NCI-H2227 (cell line): ENCODE results near the gene VIPR1.

ENCODE experiments used
- DNase-seq: peaks from one replicate; lab custom pipeline; 2025; ENCODE audit not compliant: unreplicated experiment; lab: John Stamatoyannopoulos, UW

VIPR1 gene

GRCh38 chr3:42509111-42509510, 6.7 kb downstream of the VIPR1 start:
- DNase-seq = no peak

GRCh38 chr3:42510325-42510724, 7.9 kb downstream of the VIPR1 start:
- no peak for DNase-seq

- DNase-seq = no peak
Measured at GRCh38 chr3:42511201-42511600, 8.8 kb downstream of the VIPR1 start.

- no peak for DNase-seq
Measured at GRCh38 chr3:42511736-42512135, 9.3 kb downstream of the VIPR1 start.

GRCh38 chr3:42513121-42513520, 10.7 kb downstream of the VIPR1 start:
- DNase-seq = no peak

GRCh38 chr3:42513521-42513920, 11.1 kb downstream of the VIPR1 start:
- DNase-seq = no peak

GRCh38 chr3:42514876-42515275, 12.4 kb downstream of the VIPR1 start:
- no peak for DNase-seq

GRCh38 chr3:42515391-42515916, 13.0 kb downstream of the VIPR1 start:
- no peak for DNase-seq

GRCh38 chr3:42515976-42516375, 13.5 kb downstream of the VIPR1 start:
- no peak for DNase-seq

GRCh38 chr3:42516443-42516842, 14.0 kb downstream of the VIPR1 start:
- no peak for DNase-seq

- no peak for DNase-seq
Measured at GRCh38 chr3:42517117-42517516, 14.7 kb downstream of the VIPR1 start.

- no peak for DNase-seq
Measured at GRCh38 chr3:42518800-42519567, 16.5 kb downstream of the VIPR1 start.

- DNase-seq = no peak
Measured at GRCh38 chr3:42519568-42519962, 17.1 kb downstream of the VIPR1 start.

- DNase-seq = no peak
Measured at GRCh38 chr3:42520336-42520735, 17.9 kb downstream of the VIPR1 start.

- DNase-seq = no peak
Measured at GRCh38 chr3:42520906-42521305, 18.5 kb downstream of the VIPR1 start.

- DNase-seq = no peak
Measured at GRCh38 chr3:42524751-42525150, 22.3 kb downstream of the VIPR1 start.

- DNase-seq = no peak
Measured at GRCh38 chr3:42525212-42525611, 22.8 kb downstream of the VIPR1 start.

GRCh38 chr3:42525736-42526345, 23.4 kb downstream of the VIPR1 start:
- no peak for DNase-seq

- peak; percentile 1 for DNase-seq
Measured at GRCh38 chr3:42526616-42527367, 24.3 kb downstream of the VIPR1 start.

- no peak for DNase-seq
Measured at GRCh38 chr3:42527368-42527917, 25.0 kb downstream of the VIPR1 start.

GRCh38 chr3:42529468-42529867, 27.0 kb downstream of the VIPR1 start:
- DNase-seq = no peak
